Measurements from ENCODE around the gene BACH2. TPM values are rescaled to one million over a fixed set of nuclear protein-coding genes. Genes with fewer than 3 reads are reported as not detected.

Gene BACH2
- total RNA-seq, 1 experiment from 2014 or later = 3.3 TPM

DNA sequence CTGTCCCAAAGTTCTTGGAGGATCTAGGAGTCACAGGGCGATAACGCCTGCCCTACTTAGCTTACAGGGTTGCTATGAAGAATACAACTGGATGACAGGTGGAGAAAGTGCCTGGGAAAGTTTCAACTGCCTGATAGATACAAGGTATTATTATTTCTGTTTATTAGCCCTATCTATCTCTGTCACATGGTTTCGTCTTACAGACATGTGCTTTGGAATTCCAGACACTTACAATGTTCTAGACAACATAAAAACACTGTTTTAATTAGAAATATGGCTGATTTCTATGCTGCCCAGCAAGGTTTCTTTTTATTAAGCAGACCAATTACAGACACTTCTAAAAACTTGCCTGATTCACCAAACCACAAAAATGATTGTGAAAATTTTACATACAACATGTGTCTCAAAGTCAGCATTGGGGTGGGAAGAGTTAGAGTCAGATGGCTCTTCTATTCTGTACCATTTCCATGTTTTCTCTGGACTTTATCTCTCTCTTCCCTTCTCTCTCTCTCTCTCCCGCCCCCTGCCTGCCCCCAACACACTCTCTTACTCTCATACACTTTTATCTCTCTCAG, 352.4 kb downstream of the BACH2 start:
- Histone ChIP-seq H3K9ac (ENCODE audit: low read length) (no peak overlapping the region), H3K79me2 (ENCODE audit: insufficient read depth, low read length) (no peaks in the 10 kb centered on the region), H3K4me1 (ENCODE audit: control insufficient read depth in 1 of 2, insufficient read depth in 2 of 2, low read length in 2 of 2) (no peaks in the 10 kb centered on the region), H3K4me2 (ENCODE audit: low read length) (no peak overlapping the region), H3K36me3 (ENCODE audit: control insufficient read depth in 1 of 2, insufficient read depth in 2 of 2, low read length in 2 of 2) (no peaks in the 10 kb centered on the region), H3K9me2 (ENCODE audit: insufficient read depth) (no peaks in the 10 kb centered on the region), H3K27me3 (ENCODE audit: insufficient read depth, low read length) (no peaks in the 10 kb centered on the region), H3K9me3 (ENCODE audit: control insufficient read depth in 1 of 2, insufficient read depth in 1 of 2, low read depth in 1 of 2, low read length in 2 of 2) (no peaks in the 10 kb centered on the region), H2AFZ (ENCODE audit: low read depth, low read length, poor library complexity, severe bottlenecking) (no peak overlapping the region), H3K27ac (ENCODE audit: low read depth, low read length) (no peak overlapping the region), H4K20me1 (ENCODE audit: insufficient read depth) (no peaks in the 10 kb centered on the region), H3K4me3 (replicated peaks in 1 of 2; ENCODE audit: low read depth in 1 of 2, low read length in 2 of 2) (no peak overlapping the region)
- TF ChIP-seq RAD21 (IDR thresholded peaks at IDR 0.05; ENCODE audit: low read depth) (no peak), ATF3 (IDR thresholded peaks at IDR 0.05) (no peak), EZH2phosphoT487 (IDR thresholded peaks at IDR 0.05; ENCODE audit: borderline replicate concordance) (no peak), ZNF274 (IDR thresholded peaks at IDR 0.05; ENCODE audit: low read depth, low read length) (no peak), POLR2AphosphoS5 (IDR thresholded peaks at IDR 0.05; ENCODE audit: low read depth, low read length) (no peak), ZBTB33 (IDR thresholded peaks at IDR 0.05; ENCODE audit: extremely low read depth, insufficient replicate concordance, low read length) (no peak), YY1 (IDR thresholded peaks at IDR 0.05; ENCODE audit: extremely low read depth, insufficient replicate concordance, low read depth, low read length) (no peak), EGR1 (IDR thresholded peaks at IDR 0.05; ENCODE audit: low read depth) (no peak), SRF (IDR thresholded peaks at IDR 0.05; ENCODE audit: low read depth) (no peak), SIN3A (IDR thresholded peaks at IDR 0.05; ENCODE audit: low read depth) (no peak), REST (IDR thresholded peaks at IDR 0.05; ENCODE audit: low read depth) (no peak)
- ATAC-seq (no peak), DNase-seq (ENCODE audit: low read depth, low spot score) (no peak)
- intact Hi-C loops (cut with micrococcal nuclease) = loop anchor here (5.0 to 10.0 kb wide), 2 partner anchors 341 to 628 kb away; no protein-coding TSS in a partner anchor
- RAD21 ChIA-PET (ENCODE audit: low non-redundant PET in 1 of 2, low total read pairs in 2 of 2, uncharacterized antibody in 2 of 2, unreplicated experiment in 2 of 2) = no interaction called here
- POLR2A ChIA-PET = no interaction called here
- CTCF ChIA-PET = interaction anchor here (1.1 kb wide), 1 partner anchor 535 kb away, joined by 3 read pairs; no protein-coding TSS in a partner anchor
- BruUV-seq (replicated peaks) = no TSS peak

All from HCT116 (cell line).